Pancreas (tissue), 10 donors: ENCODE measurements around the gene FBXW2. TPM values are rescaled to one million over a fixed set of nuclear protein-coding genes. Genes with fewer than 3 reads are reported as not detected.

ENCODE experiments used
- ATAC-seq, 4 donors: fragments of 200-7000 bp; cut with Tn5 transposase; one replicate each; pipeline versions ENCODE4 v1.8.0 to v1.9.1; 2020; ENCODE audit warnings: mild to moderate bottlenecking in 4 of 4, moderate library complexity in 4 of 4
- DNase-seq, 6 donors: peaks; one replicate each; pipeline ENCODE4 v3.0.0-alpha.2; 2020
- FAIRE-seq: peaks from 2 replicates; lab custom pipeline; 2012; peaks lifted over from hg19 to GRCh38; lab: Jason Lieb, UNC
- H3K27ac ChIP-seq, 4 donors: fragments of 200-600 bp; sonication (generic); 1 replicate in 3 of 4; 2 replicates in 1 of 4; pipeline versions ENCODE4 v1.5.0 to v1.8.0; 2020
- H3K27me3 ChIP-seq, 4 donors: fragments of 200-600 bp; one replicate each; pipeline ENCODE4 v1.8.0; 2021
- H3K36me3 ChIP-seq, 3 donors: fragments of 200-600 bp; sonication (generic) in 1 of 3; one replicate each; pipeline versions ENCODE4 v1.5.0 to v1.8.0; 2020 to 2021
- H3K4me1 ChIP-seq, 3 donors: fragments of 200-600 bp; one replicate each; pipeline ENCODE4 v1.8.0; 2021
- H3K4me3 ChIP-seq, 4 donors: fragments of 200-600 bp; sonication (generic) in 2 of 4; one replicate each; pipeline versions ENCODE4 v1.5.0 to v1.8.0; 2020 to 2021
- H3K9me3 ChIP-seq, 4 donors: fragments of 200-600 bp; one replicate each; pipeline ENCODE4 v1.8.0; 2021
- CTCF ChIP-seq, 4 donors: fragments of 200-600 bp; sonication (generic) in 3 of 4; IDR thresholded peaks; one replicate each; pipeline versions ENCODE4 v1.5.0 to v1.8.0; 2021; ENCODE audit warnings: antibody characterized with exemption in 4 of 4
- WGBS, 2 donors: extraction: QIAGEN DNeasy Blood & Tissue Kit; methylation state at CpG; one replicate each; pipeline ENCODE4 v1.1.7; 2013; 5-methylcytosine and 5-hydroxymethylcytosine counted together
- intact Hi-C, 3 donors: fragments of 100-400 bp; cut with DNase I; formaldehyde crosslinking; loops; one replicate each; pipeline versions ENCODE4 v1.11.1 to v1.14.2; 2022
- polyA plus RNA-seq, 2 donors: library from polyadenylated mRNA; stranded (reverse); fragments of 200-250 nt; gene quantifications; one replicate each; pipeline ENCODE4 v1.2.3, GENCODE V29; 2013
- total RNA-seq, 6 donors: library from RNA; stranded (reverse); fragmentation: NEBNext Ultra II Directional in 4 of 6; extraction: Animal tissue kit (Norgen Biotek cat#: 25700) in 4 of 6; gene quantifications; one replicate each; pipeline versions ENCODE4 v1.2.1 to v1.2.4, GENCODE V29; 2021 to 2023
- donor health status: healthy with polysubstance abuse.
- donor health status: DM: no; HTN: no; CAD: no; lungs with moderate emphysema.
- donor health status: DM: no; HTN: no; CAD: no.
- donor health status: control.
- donor health status: control.
- donor health status: Bipolar disorder and iron deficiency.
- donor health status: DM: yes; HTN: yes; CAD: no.
- donor health status: DM: no; HTN: no; CAD: no.
- donor health status: DM: no; HTN: no; CAD: no.
- donor health status: DM: yes; HTN: yes; CAD: no.

Gene FBXW2
- total and polyA plus RNA-seq, 8 donors, result 6.4 to 35.5 (median 21.5) TPM

DNA sequence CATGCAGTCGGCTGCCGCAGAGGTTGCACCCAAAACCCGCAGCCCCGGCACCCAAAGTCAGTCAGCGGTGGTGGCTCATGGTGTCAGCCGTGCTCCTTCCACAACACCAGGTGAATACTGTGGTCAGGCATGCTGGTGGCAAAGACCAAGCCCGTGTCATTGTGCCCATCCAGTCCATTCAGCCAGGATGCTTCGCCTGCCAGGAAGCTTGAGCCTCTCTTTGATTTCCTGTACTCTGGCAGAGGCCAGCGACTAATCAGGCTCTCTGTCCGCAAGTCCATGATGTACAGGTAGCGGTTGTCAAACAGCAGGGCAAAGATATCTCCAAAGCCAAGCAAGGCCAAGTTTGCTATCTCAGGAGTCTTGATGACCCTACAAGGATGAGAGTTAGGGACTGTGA lies 28.7 kb downstream of the FBXW2 start:
- FAIRE-seq (no peak), DNase-seq (no peak), ATAC-seq (no peak)
- H3K36me3 ChIP-seq, result peaks cover 0 to 7% (median 7%) of the 10 kb centered on the region in 3 donors
- TF ChIP-seq CTCF (IDR thresholded peaks at IDR 0.05), result no peak
- H3K9me3 ChIP-seq, result no peaks in the 10 kb centered on the region
- H3K4me1 ChIP-seq, result no peaks in the 10 kb centered on the region
- intact Hi-C loops, result no loop called here
- no peak overlapping the region for H3K4me3 ChIP-seq
- H3K27ac ChIP-seq, result no peak overlapping the region
- WGBS, 2 donors, result 88% methylated on average over 11 of the region's 11 CpGs
- H3K27me3 ChIP-seq, result no peaks in the 10 kb centered on the region

DNA sequence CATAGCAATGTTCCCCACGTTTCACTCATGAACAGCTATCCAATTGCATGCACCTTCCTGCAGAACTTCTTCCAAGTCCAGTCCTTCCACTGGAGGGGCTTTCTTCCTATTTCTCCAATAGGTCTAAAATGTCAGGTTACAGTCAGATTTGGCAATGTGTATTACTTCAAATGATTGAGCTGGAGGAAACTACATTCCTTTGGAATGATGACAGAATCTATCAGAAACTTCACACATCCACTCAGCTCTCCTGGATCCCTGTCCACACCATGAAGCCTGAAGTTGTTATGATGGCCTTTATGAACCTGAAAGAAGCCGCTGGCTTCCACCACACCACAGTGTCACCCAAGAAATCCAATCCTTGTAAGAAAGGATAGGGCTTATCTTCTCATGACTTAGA lies 32.2 kb downstream of the FBXW2 start:
- no peak overlapping the region for H3K27ac ChIP-seq
- no peak for ATAC-seq
- H3K4me3 ChIP-seq, result no peak overlapping the region
- no peaks in the 10 kb centered on the region for H3K4me1 ChIP-seq
- WGBS, 2 donors, result 74 to 79% methylated on average over 2 of the region's 2 CpGs
- intact Hi-C loops, result no loop called here
- DNase-seq, result no peak
- no peak for FAIRE-seq
- peaks cover 0 to 7% (median 7%) of the 10 kb centered on the region in 3 donors for H3K36me3 ChIP-seq
- H3K27me3 ChIP-seq, result no peaks in the 10 kb centered on the region
- TF ChIP-seq CTCF (IDR thresholded peaks at IDR 0.05), result no peak
- no peaks in the 10 kb centered on the region for H3K9me3 ChIP-seq

DNA sequence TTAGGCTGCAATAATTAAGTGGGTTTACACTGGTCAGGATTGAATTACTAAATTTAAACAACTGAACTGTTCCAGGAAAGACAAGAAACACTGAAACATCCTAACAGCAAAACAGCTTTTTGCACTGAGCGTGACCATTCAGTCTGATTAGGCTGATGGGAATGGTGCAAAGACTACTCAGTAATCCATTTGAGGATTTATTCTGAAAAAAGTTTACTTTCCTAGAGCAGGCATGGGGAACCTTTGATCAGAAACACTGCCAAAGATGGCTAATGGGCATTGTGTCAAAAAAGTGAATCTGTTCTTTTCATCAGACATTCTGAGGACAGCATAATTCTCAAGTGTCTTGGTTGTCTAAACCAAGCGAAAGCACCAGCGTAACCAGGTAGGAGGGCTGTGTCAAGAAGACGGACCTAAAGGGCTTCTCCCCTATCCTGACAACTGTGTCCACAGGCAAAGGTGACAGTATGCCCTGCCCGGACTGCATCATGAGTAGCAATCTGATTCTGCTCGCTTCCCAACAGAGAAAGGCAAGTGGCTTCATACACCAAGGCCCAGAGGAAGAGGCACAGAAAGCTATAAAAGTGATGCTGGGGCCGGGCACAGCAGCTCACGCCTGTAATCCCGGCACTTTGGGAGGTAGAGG lies 33.3 kb downstream of the FBXW2 start:
- FAIRE-seq (no peak), DNase-seq (no peak), ATAC-seq (no peak)
- no peaks in the 10 kb centered on the region for H3K9me3 ChIP-seq
- H3K4me1 ChIP-seq, result no peaks in the 10 kb centered on the region
- TF ChIP-seq CTCF (IDR thresholded peaks at IDR 0.05), result no peak
- H3K36me3 ChIP-seq, result peaks cover 0 to 7% (median 0%) of the 10 kb centered on the region in 3 donors
- H3K4me3 ChIP-seq, result no peak overlapping the region
- 92 to 95% methylated on average over 9 of the region's 9 CpGs for WGBS, 2 donors
- no peak overlapping the region for H3K27ac ChIP-seq
- intact Hi-C loops, result loop anchor here in 1 of 3 donors (10.0 kb wide), 1 partner anchor 175 kb away; no protein-coding TSS in a partner anchor
- no peaks in the 10 kb centered on the region for H3K27me3 ChIP-seq

GRCh38 chr9:120758544-120758943 lies 34.7 kb downstream of the FBXW2 start:
- DNase-seq (no peak), FAIRE-seq (no peak), ATAC-seq (no peak)
- Histone ChIP-seq H3K27ac (no peak overlapping the region), H3K4me1 (no peaks in the 10 kb centered on the region), H3K27me3 (no peaks in the 10 kb centered on the region), H3K36me3 (peaks cover 0 to 3% (median 0%) of the 10 kb centered on the region in 3 donors), H3K9me3 (no peaks in the 10 kb centered on the region), H3K4me3 (no peak overlapping the region)
- WGBS, 2 donors, result 84 to 88% methylated on average over 3 of the region's 3 CpGs
- intact Hi-C loops, result loop anchor here in 1 of 3 donors (10.0 kb wide), 1 partner anchor 176 kb away; no protein-coding TSS in a partner anchor
- no peak for TF ChIP-seq CTCF (IDR thresholded peaks at IDR 0.05)
